Caco-2 (cell line): Measurements from ENCODE around the gene AGTRAP. TPM values are rescaled to one million over a fixed set of nuclear protein-coding genes. Genes with fewer than 3 reads are reported as not detected.
A peak's percentile ranks its signal among the peaks of the same experiment; 100 is the strongest.

ENCODE experiments used
- BruUV-seq: library from RNA; stranded (reverse); fragments of 400-500 nt; replicated peaks from 2 replicates; lab custom pipeline; 2021; lab: Mats Ljungman, UMichigan
- CTCF ChIA-PET: fragments of 300-600 bp; sonication (Branson Sonifier 250); formaldehyde crosslinking; loops from one replicate; lab custom pipeline; 2022; ENCODE audit warnings: antibody characterized with exemption; lab: Charles Lee
- POLR2A ChIA-PET: fragments of 300-600 bp; sonication (Branson Sonifier 250); formaldehyde crosslinking; loops from one replicate; lab custom pipeline; 2022; ENCODE audit warnings: antibody characterized with exemption; lab: Charles Lee
- DNase-seq, 2 experiments: peaks; one replicate each; pipeline versions ENCODE4 v3.0.0 to v3.0.0-alpha.2; 2020 to 2022
- H3K27me3 ChIP-seq: replicated peaks from 2 replicates; pipeline ENCODE4 v1.6.0; 2011; ENCODE audit warnings: low read length; ENCODE audit not compliant: control insufficient read depth, insufficient read depth
- H3K36me3 ChIP-seq: 2 replicates; pipeline ENCODE4 v1.5.1; 2011; ENCODE audit warnings: low read length; ENCODE audit not compliant: control insufficient read depth, insufficient read depth
- H3K4me1 ChIP-seq: fragments of 250-450 bp; sonication (Bioruptor Pico); 2 replicates; pipeline ENCODE4 v1.5.1; 2020; ENCODE audit warnings: mild to moderate bottlenecking
- H3K4me3 ChIP-seq: 2 replicates; pipeline ENCODE4 v1.5.1; 2011; ENCODE audit warnings: low read depth, mild to moderate bottlenecking, control low read depth, low read length
- H3K9me3 ChIP-seq: fragments of 250-450 bp; sonication (Bioruptor Pico); 2 replicates; pipeline ENCODE4 v1.5.1; 2020; ENCODE audit warnings: mild to moderate bottlenecking, moderate library complexity
- H3K27ac Mint-ChIP-seq: one replicate; pipeline ENCODE4 v1.8.0; 2022; ENCODE audit warnings: mixed read lengths; ENCODE audit not compliant: unreplicated experiment
- H3K27me3 Mint-ChIP-seq: one replicate; pipeline ENCODE4 v1.8.0; 2022; ENCODE audit warnings: mixed read lengths; ENCODE audit not compliant: insufficient read depth, unreplicated experiment
- H3K36me3 Mint-ChIP-seq: one replicate; pipeline ENCODE4 v1.8.0; 2022; ENCODE audit warnings: mild to moderate bottlenecking, mixed read lengths; ENCODE audit not compliant: insufficient read depth, unreplicated experiment
- H3K4me1 Mint-ChIP-seq: one replicate; pipeline ENCODE4 v1.8.0; 2022; ENCODE audit warnings: low read depth, mixed read lengths; ENCODE audit not compliant: unreplicated experiment
- H3K4me3 Mint-ChIP-seq: one replicate; pipeline ENCODE4 v1.8.0; 2022; ENCODE audit warnings: mild to moderate bottlenecking, moderate library complexity, mixed read lengths; ENCODE audit not compliant: unreplicated experiment
- H3K9me3 Mint-ChIP-seq: one replicate; pipeline ENCODE4 v1.8.0; 2022; ENCODE audit warnings: mixed read lengths; ENCODE audit not compliant: unreplicated experiment
- intact Hi-C: fragments of 100-400 bp; cut with micrococcal nuclease; formaldehyde crosslinking; loops from one replicate; pipeline ENCODE4 v1.10.0; 2022; ENCODE audit not compliant: unreplicated experiment
- total RNA-seq: library from RNA; stranded (reverse); gene quantifications from 2 replicates; pipeline ENCODE4 v1.2.3, GENCODE V29; 2022
- TF ChIP-seq, protein P1 (sequence below), 2 experiments: fragments of 200-600 bp in 1 of 2; IDR thresholded peaks; 1 replicate in 1 of 2; 2 replicates in 1 of 2; pipeline versions ENCODE4 v1.5.1 to v1.8.0; 2011 to 2022; ENCODE audit warnings: antibody characterized with exemption in 1 of 2, control low read depth in 1 of 2, inconsistent platforms in 1 of 2, low read depth in 1 of 2, low read length in 1 of 2, mild to moderate bottlenecking in 1 of 2, moderate library complexity in 1 of 2; ENCODE audit not compliant: insufficient read depth in 1 of 2, severe bottlenecking in 1 of 2, unreplicated experiment in 1 of 2

AGTRAP gene
- total RNA-seq, 1 experiment from 2014 or later, result 44.4 TPM

- Histone ChIP-seq H3K9me3 (no peaks in the 10 kb centered on the region), H3K36me3 (no peaks in the 10 kb centered on the region), H3K27me3 (no peaks in the 10 kb centered on the region), H3K4me1 (peaks cover 26% of the 10 kb centered on the region), H3K4me3 (no peak overlapping the region)
- BruUV-seq, result TSS peak; percentile 18
- intact Hi-C loops, result no loop called here
- POLR2A ChIA-PET, result interaction anchor here (0.6 kb wide), 1 partner anchor 567 kb away, joined by 7 read pairs; no protein-coding TSS in a partner anchor
- Mint-ChIP-seq H3K27me3 (no peaks in the 10 kb centered on the region), H3K9me3 (no peaks in the 10 kb centered on the region), H3K4me3 (no peak overlapping the region), H3K36me3 (peaks cover 6% of the 10 kb centered on the region), H3K4me1 (peaks cover 7% of the 10 kb centered on the region), H3K27ac (no peak overlapping the region)
- CTCF ChIA-PET, result no interaction called here
- TF ChIP-seq, protein P1, sequence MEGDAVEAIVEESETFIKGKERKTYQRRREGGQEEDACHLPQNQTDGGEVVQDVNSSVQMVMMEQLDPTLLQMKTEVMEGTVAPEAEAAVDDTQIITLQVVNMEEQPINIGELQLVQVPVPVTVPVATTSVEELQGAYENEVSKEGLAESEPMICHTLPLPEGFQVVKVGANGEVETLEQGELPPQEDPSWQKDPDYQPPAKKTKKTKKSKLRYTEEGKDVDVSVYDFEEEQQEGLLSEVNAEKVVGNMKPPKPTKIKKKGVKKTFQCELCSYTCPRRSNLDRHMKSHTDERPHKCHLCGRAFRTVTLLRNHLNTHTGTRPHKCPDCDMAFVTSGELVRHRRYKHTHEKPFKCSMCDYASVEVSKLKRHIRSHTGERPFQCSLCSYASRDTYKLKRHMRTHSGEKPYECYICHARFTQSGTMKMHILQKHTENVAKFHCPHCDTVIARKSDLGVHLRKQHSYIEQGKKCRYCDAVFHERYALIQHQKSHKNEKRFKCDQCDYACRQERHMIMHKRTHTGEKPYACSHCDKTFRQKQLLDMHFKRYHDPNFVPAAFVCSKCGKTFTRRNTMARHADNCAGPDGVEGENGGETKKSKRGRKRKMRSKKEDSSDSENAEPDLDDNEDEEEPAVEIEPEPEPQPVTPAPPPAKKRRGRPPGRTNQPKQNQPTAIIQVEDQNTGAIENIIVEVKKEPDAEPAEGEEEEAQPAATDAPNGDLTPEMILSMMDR (IDR thresholded peaks at IDR 0.05; ENCODE audit: insufficient read depth in 1 of 2, low read depth in 1 of 2, low read length in 1 of 2, severe bottlenecking in 1 of 2, unreplicated experiment in 1 of 2), result no peak
- DNase-seq, result no peak
These were observed 50.2 kb downstream of the AGTRAP start for GRCh38 chr1:11786168-11786567.

GRCh38 chr1:11787251-11787803, 51.4 kb downstream of the AGTRAP start:
- H3K9me3 ChIP-seq, result no peaks in the 10 kb centered on the region
- BruUV-seq, result no TSS peak
- peak overlapping the region; percentile 89 for H3K27ac Mint-ChIP-seq
- no peaks in the 10 kb centered on the region; the same call in 1 of the 2 replicates for H3K36me3 ChIP-seq
- CTCF ChIA-PET, result interaction anchor here (0.7 to 0.9 kb wide), 3 partner anchors 10 to 134 kb away, joined by 3 read pairs; partner anchors contain the start of gene FBXO2
- H3K4me1 ChIP-seq, result peaks cover 34% of the 10 kb centered on the region
- TF ChIP-seq, protein P1 (IDR thresholded peaks at IDR 0.05; ENCODE audit: insufficient read depth in 1 of 2, low read depth in 1 of 2, low read length in 1 of 2, severe bottlenecking in 1 of 2, unreplicated experiment in 1 of 2), result no peak
- POLR2A ChIA-PET, result interaction anchor here (0.7 to 1.4 kb wide), 4 partner anchors 19 to 122 kb away, joined by 3 to 5 read pairs (median 5); partner anchors contain the start of genes AGTRAP and CLCN6
- H3K9me3 Mint-ChIP-seq, result no peaks in the 10 kb centered on the region
- H3K4me1 Mint-ChIP-seq, result peaks cover 19% of the 10 kb centered on the region
- intact Hi-C loops, result loop anchor here (1.0 kb wide), 1 partner anchor 18 kb away; the partner anchor contains the start of gene MTHFR
- H3K27me3 Mint-ChIP-seq, result no peaks in the 10 kb centered on the region
- H3K4me3 Mint-ChIP-seq, result peak overlapping the region; percentile 42
- peaks cover 8% of the 10 kb centered on the region for H3K36me3 Mint-ChIP-seq
- no peak overlapping the region for H3K4me3 ChIP-seq
- no peaks in the 10 kb centered on the region for H3K27me3 ChIP-seq
- peak; percentile 77 to 81 for DNase-seq

DNA sequence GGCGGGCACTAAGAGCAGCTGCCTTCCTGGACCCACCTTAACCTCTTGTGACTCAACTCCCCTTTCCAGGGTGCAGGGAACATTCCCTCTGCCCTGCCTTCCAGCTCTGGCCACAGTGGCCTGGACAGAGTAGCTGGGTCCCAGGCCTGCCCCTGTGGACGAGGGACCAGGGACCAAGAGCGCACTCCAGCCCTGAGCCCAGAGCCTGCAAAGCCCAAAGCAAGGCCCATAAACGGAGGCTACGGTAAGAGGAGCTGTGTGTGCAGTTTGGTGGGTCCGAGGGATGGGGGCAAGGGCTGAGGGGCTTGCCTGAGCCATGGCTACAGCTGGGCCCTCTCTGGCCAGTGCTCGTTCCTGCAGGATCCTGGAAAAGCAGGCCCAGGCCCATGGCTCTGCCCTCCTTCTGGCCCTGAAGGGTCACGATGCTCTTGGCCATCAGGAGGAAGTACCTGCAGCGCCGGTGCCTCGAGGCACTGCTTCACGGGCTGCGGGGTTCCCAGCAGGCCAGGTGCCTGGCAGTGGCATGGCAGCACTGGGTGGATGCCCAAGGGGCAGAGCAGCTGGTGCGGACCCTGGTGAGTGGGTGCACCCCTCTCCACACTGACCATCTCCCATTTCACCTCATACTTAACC, 52.0 kb downstream of the AGTRAP start:
- CTCF ChIA-PET, result interaction anchor here (0.7 to 0.9 kb wide), 3 partner anchors 11 to 134 kb away, joined by 3 read pairs; partner anchors contain the start of gene FBXO2
- Histone ChIP-seq H3K27me3 (no peaks in the 10 kb centered on the region), H3K4me1 (peaks cover 40% of the 10 kb centered on the region), H3K36me3 (no peaks in the 10 kb centered on the region; the same call in 1 of the 2 replicates), H3K9me3 (no peaks in the 10 kb centered on the region), H3K4me3 (no peak overlapping the region)
- H3K27ac Mint-ChIP-seq, result peak overlapping the region; percentile 89
- TF ChIP-seq, protein P1 (IDR thresholded peaks at IDR 0.05; ENCODE audit: insufficient read depth in 1 of 2, low read depth in 1 of 2, low read length in 1 of 2, severe bottlenecking in 1 of 2, unreplicated experiment in 1 of 2), result no peak
- intact Hi-C loops, result loop anchor here (1.0 kb wide), 1 partner anchor 17 kb away; the partner anchor contains the start of gene MTHFR
- H3K36me3 Mint-ChIP-seq, result peaks cover 14% of the 10 kb centered on the region
- POLR2A ChIA-PET, result interaction anchor here (0.6 to 1.4 kb wide), 5 partner anchors 18 to 1388 kb away, joined by 3 to 5 read pairs (median 5); partner anchors contain the start of genes AGTRAP and CLCN6
- no peaks in the 10 kb centered on the region for H3K27me3 Mint-ChIP-seq
- no peak for DNase-seq
- no peaks in the 10 kb centered on the region for H3K9me3 Mint-ChIP-seq
- H3K4me3 Mint-ChIP-seq, result peak overlapping the region; percentile 42
- no TSS peak for BruUV-seq
- H3K4me1 Mint-ChIP-seq, result peaks cover 25% of the 10 kb centered on the region
